PC-3 (cell line): ENCODE data around the gene GPRC6A.

ENCODE experiments used
- EZH2 ChIP-seq: fragments of 300-600 bp; sonication (generic); IDR thresholded peaks from one replicate; pipeline ENCODE4 v1.6.1; 2017; ENCODE audit warnings: antibody characterized with exemption, mild to moderate bottlenecking, low read length; ENCODE audit not compliant: unreplicated experiment
- EZH2phosphoT487 ChIP-seq: fragments of 300-600 bp; sonication (generic); IDR thresholded peaks from 2 replicates; pipeline ENCODE4 v1.6.1; 2018; ENCODE audit warnings: mild to moderate bottlenecking, antibody characterized with exemption, low read length, borderline replicate concordance
- TF ChIP-seq, protein P1 (sequence below): fragments of 300-600 bp; sonication (generic); conservative IDR thresholded peaks from 2 replicates; pipeline ENCODE4 v1.5.1; 2017; ENCODE audit warnings: antibody characterized with exemption, low read depth, mild to moderate bottlenecking, low read length

DNA sequence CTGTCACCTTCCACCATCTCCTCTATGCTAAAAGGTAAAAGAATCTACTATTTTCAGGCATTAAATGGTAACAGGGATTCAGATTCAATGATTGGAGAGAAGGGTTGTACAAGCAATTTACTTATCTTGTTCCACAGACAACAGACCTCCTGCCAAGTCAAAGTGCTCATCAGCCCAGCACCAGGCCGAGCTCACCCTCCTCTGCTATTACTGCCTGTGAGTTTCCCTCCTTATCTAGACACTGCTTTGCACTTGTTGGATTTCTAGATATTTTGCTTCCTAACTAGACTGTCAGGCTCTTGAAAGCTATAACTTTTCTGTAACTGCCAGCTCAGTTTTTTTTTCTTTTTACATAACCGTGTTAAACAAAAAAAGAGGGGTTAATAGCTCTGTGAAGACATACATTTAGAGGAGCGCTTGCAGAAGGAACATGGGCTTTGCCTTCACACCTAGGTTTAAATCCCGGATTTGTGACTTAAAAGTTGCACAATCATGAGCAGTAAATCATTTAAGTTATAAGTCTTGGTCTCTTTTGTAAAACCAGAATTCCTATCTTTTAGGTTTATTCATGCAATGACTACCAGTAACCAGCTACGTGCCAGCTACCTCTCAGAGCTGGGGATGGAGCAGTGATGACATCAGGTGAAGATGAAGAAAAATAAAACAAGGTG is 62.2 kb downstream of the GPRC6A start:
- TF ChIP-seq, protein P1, sequence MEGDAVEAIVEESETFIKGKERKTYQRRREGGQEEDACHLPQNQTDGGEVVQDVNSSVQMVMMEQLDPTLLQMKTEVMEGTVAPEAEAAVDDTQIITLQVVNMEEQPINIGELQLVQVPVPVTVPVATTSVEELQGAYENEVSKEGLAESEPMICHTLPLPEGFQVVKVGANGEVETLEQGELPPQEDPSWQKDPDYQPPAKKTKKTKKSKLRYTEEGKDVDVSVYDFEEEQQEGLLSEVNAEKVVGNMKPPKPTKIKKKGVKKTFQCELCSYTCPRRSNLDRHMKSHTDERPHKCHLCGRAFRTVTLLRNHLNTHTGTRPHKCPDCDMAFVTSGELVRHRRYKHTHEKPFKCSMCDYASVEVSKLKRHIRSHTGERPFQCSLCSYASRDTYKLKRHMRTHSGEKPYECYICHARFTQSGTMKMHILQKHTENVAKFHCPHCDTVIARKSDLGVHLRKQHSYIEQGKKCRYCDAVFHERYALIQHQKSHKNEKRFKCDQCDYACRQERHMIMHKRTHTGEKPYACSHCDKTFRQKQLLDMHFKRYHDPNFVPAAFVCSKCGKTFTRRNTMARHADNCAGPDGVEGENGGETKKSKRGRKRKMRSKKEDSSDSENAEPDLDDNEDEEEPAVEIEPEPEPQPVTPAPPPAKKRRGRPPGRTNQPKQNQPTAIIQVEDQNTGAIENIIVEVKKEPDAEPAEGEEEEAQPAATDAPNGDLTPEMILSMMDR, result no peak
- no peak for TF ChIP-seq EZH2
- no peak for TF ChIP-seq EZH2phosphoT487
